ENCODE measurements around the gene FOSB.

The FOSB gene

GRCh38 chr19:45469132-45469944 is 1.5 kb downstream of the FOSB start:
- DNase-seq = peak; percentile 90

- no peak for DNase-seq
These were observed 2.4 kb downstream of the FOSB start for GRCh38 chr19:45469945-45470761.

- DNase-seq = no peak
These were observed 2.9 kb downstream of the FOSB start for GRCh38 chr19:45470762-45471081.

- DNase-seq = no peak
These were observed 3.5 kb downstream of the FOSB start for GRCh38 chr19:45471111-45471930.

GRCh38 chr19:45471931-45472562 is 4.3 kb downstream of the FOSB start:
- no peak for DNase-seq

GRCh38 chr19:45472563-45473366 is 5.0 kb downstream of the FOSB start:
- no peak for DNase-seq

- DNase-seq = no peak
These were observed 5.5 kb downstream of the FOSB start for GRCh38 chr19:45473367-45473681.

- no peak for DNase-seq
These were observed 6.1 kb downstream of the FOSB start for GRCh38 chr19:45473682-45474605.

GRCh38 chr19:45474606-45475521 is 7.1 kb downstream of the FOSB start:
- DNase-seq = no peak

GRCh38 chr19:45475537-45476291 is 7.9 kb downstream of the FOSB start:
- DNase-seq = no peak

GRCh38 chr19:45476304-45476703 is 8.5 kb downstream of the FOSB start:
- no peak for DNase-seq

GRCh38 chr19:45477186-45477585 is 9.4 kb downstream of the FOSB start:
- DNase-seq = no peak

GRCh38 chr19:45477713-45478453 is 10.1 kb downstream of the FOSB start:
- DNase-seq = no peak

- DNase-seq = peak; percentile 94
These were observed 10.8 kb downstream of the FOSB start for GRCh38 chr19:45478454-45479238.

GRCh38 chr19:45483033-45483432 is 15.2 kb downstream of the FOSB start:
- no peak for DNase-seq

GRCh38 chr19:45484273-45484945 is 16.6 kb downstream of the FOSB start:
- no peak for DNase-seq
